Gastrocnemius medialis (tissue), 4 donors: Measurements from ENCODE around the gene TOMM70.

ENCODE experiments used
- CTCF ChIP-seq, 5 experiments: fragments of 450-650 bp in 3 of 5; fragments of 200-600 bp in 2 of 5; sonication (generic) in 2 of 5; IDR thresholded peaks in 4 of 5; conservative IDR thresholded peaks in 1 of 5; 1 replicate in 4 of 5; 2 replicates in 1 of 5; pipeline ENCODE4 v1.5.1; 2016 to 2019; ENCODE audit warnings: antibody characterized with exemption in 5 of 5, mild to moderate bottlenecking in 3 of 5, moderate library complexity in 3 of 5
- POLR2A ChIP-seq, 2 donors: fragments of 450-650 bp; IDR thresholded peaks; one replicate each; pipeline ENCODE4 v1.6.1; 2017; ENCODE audit warnings: antibody characterized with exemption in 2 of 2, mild to moderate bottlenecking in 2 of 2, moderate library complexity in 2 of 2

DNA sequence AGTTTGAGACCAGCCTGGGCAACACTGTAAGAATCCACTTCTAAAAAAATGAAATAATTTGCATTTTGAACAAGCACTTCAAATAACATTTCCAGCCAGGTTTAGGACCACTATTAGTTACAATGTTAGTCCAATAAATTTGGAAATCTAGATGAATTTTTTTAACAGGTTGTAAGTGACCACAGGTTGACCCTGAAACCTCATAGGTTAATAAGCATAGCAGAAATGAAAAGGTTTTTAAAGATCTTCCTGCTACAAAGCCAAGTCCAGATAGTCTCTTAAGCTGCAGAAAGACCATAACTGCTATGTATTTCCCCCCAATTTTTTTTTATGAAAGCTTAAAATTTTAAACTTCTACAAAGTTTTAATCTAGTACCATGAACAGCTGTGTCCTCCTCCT lies 67.8 kb downstream of the TOMM70 start:
- TF ChIP-seq POLR2A (IDR thresholded peaks at IDR 0.05) (no peak), CTCF (IDR thresholded peaks at IDR 0.05 in 4 of 5, conservative IDR thresholded peaks at IDR 0.05 in 1 of 5) (no peak)
